ENCODE results near the gene APRT. TPM values are rescaled to one million over a fixed set of nuclear protein-coding genes. Genes with fewer than 3 reads are reported as not detected.

The APRT gene
- total RNA-seq, 1 donor from 2014 or later, result 116 TPM

GRCh38 chr16:88804552-88805339 is 7.0 kb downstream of the APRT start:
- no peak for TF ChIP-seq CTCF (conservative IDR thresholded peaks at IDR 0.05)

GRCh38 chr16:88804173-88804551 is 7.6 kb downstream of the APRT start:
- DNase-seq (ENCODE audit: low read depth, low spot score), result no peak
- H3K27ac Mint-ChIP-seq (ENCODE audit: unreplicated experiment), result no peak overlapping the region
- H3K36me3 Mint-ChIP-seq (ENCODE audit: low read depth), result no peaks in the 10 kb centered on the region
- no peaks in the 10 kb centered on the region for H3K9me3 Mint-ChIP-seq
- peak overlapping the region; percentile 83 for H3K4me3 Mint-ChIP-seq
- peaks cover 8% of the 10 kb centered on the region for H3K27me3 Mint-ChIP-seq (ENCODE audit: low read depth)
- no peak for TF ChIP-seq CTCF (conservative IDR thresholded peaks at IDR 0.05)
- H3K4me1 Mint-ChIP-seq, result peaks cover 4% of the 10 kb centered on the region

More at GRCh38 chr16:88804552-88805339, 7.0 kb downstream of the APRT start:
- Mint-ChIP-seq H3K4me1 (peaks cover 5% of the 10 kb centered on the region), H3K27ac (ENCODE audit: unreplicated experiment) (no peak overlapping the region), H3K36me3 (ENCODE audit: low read depth) (no peaks in the 10 kb centered on the region), H3K4me3 (peak overlapping the region; percentile 83), H3K27me3 (ENCODE audit: low read depth) (peaks cover 8% of the 10 kb centered on the region), H3K9me3 (no peaks in the 10 kb centered on the region)
- DNase-seq (ENCODE audit: low read depth, low spot score), result no peak

GRCh38 chr16:88803264-88803987 is 8.3 kb downstream of the APRT start, which contains the start of gene CDT1:
TSS of gene CDT1 (plus strand) at chr16:88803789. CDS start at chr16:88803832, 43 bp downstream.
- H3K27me3 Mint-ChIP-seq (ENCODE audit: low read depth), result peaks cover 4% of the 10 kb centered on the region
- H3K36me3 Mint-ChIP-seq (ENCODE audit: low read depth), result no peaks in the 10 kb centered on the region
- no peaks in the 10 kb centered on the region for H3K4me1 Mint-ChIP-seq
- no peak within 1 kb of the TSS for H3K27ac Mint-ChIP-seq (ENCODE audit: unreplicated experiment)
- no peaks in the 10 kb centered on the region for H3K9me3 Mint-ChIP-seq
- peak; percentile 91 for DNase-seq (ENCODE audit: low read depth, low spot score)
- peak within 1 kb of the TSS; percentile 87 for H3K4me3 Mint-ChIP-seq
- no peak for TF ChIP-seq CTCF (conservative IDR thresholded peaks at IDR 0.05)

- H3K4me3 Mint-ChIP-seq, result peak overlapping the region; percentile 78
- H3K36me3 Mint-ChIP-seq (ENCODE audit: low read depth), result no peaks in the 10 kb centered on the region
- H3K27me3 Mint-ChIP-seq (ENCODE audit: low read depth), result peaks cover 2% of the 10 kb centered on the region
- DNase-seq (ENCODE audit: low read depth, low spot score), result no peak
- no peak overlapping the region for H3K27ac Mint-ChIP-seq (ENCODE audit: unreplicated experiment)
- H3K4me1 Mint-ChIP-seq, result no peaks in the 10 kb centered on the region
- no peak for TF ChIP-seq CTCF (conservative IDR thresholded peaks at IDR 0.05)
- H3K9me3 Mint-ChIP-seq, result no peaks in the 10 kb centered on the region
Measured at GRCh38 chr16:88800277-88800592, 11.5 kb downstream of the APRT start.

GRCh38 chr16:88799569-88800276 is 12.0 kb downstream of the APRT start:
- Mint-ChIP-seq H3K4me1 (no peaks in the 10 kb centered on the region), H3K4me3 (peak overlapping the region; percentile 78), H3K27me3 (ENCODE audit: low read depth) (peaks cover 2% of the 10 kb centered on the region), H3K36me3 (ENCODE audit: low read depth) (no peaks in the 10 kb centered on the region), H3K27ac (ENCODE audit: unreplicated experiment) (no peak overlapping the region), H3K9me3 (no peaks in the 10 kb centered on the region)
- no peak for DNase-seq (ENCODE audit: low read depth, low spot score)
- TF ChIP-seq CTCF (conservative IDR thresholded peaks at IDR 0.05), result no peak

Measured in neural crest cell (in vitro differentiated cells).